Suprapubic skin (tissue), 4 donors: ENCODE results near the gene DENND2A. TPM values are rescaled to one million over a fixed set of nuclear protein-coding genes. Genes with fewer than 3 reads are reported as not detected.

Experiments used
- DNase-seq, 2 donors: peaks; one replicate each; pipeline ENCODE4 v3.0.0-alpha.2; 2019; ENCODE audit warnings: low spot score in 2 of 2
- H3K27ac ChIP-seq: fragments of 200-600 bp; sonication (generic); one replicate; pipeline ENCODE4 v1.5.1; 2019
- H3K27me3 ChIP-seq: fragments of 200-600 bp; sonication (generic); one replicate; pipeline ENCODE4 v1.5.1; 2019
- H3K36me3 ChIP-seq: fragments of 200-600 bp; sonication (generic); one replicate; pipeline ENCODE4 v1.5.1; 2019
- H3K4me1 ChIP-seq: fragments of 200-600 bp; sonication (generic); one replicate; pipeline ENCODE4 v1.5.1; 2019
- H3K4me3 ChIP-seq: fragments of 200-600 bp; sonication (generic); one replicate; pipeline ENCODE4 v1.5.1; 2019; ENCODE audit warnings: mild to moderate bottlenecking
- H3K9me3 ChIP-seq: fragments of 200-600 bp; sonication (generic); one replicate; pipeline ENCODE4 v1.5.1; 2019
- EP300 ChIP-seq: sonication (generic); formaldehyde crosslinking; IDR thresholded peaks from one replicate; pipeline ENCODE4 v1.6.1; 2017; ENCODE audit warnings: antibody characterized with exemption
- POLR2A ChIP-seq, 2 donors: fragments of 450-650 bp; IDR thresholded peaks; one replicate each; pipeline ENCODE4 v1.6.1; 2017; ENCODE audit warnings: antibody characterized with exemption in 2 of 2, mild to moderate bottlenecking in 2 of 2, moderate library complexity in 2 of 2
- POLR2AphosphoS5 ChIP-seq, 3 donors: sonication (generic); formaldehyde crosslinking; IDR thresholded peaks; one replicate each; pipeline ENCODE4 v1.6.1; 2017; ENCODE audit warnings: antibody characterized with exemption in 3 of 3
- WGBS: methylation state at CpG from one replicate; pipeline ENCODE4 v1.1.5; 2018; 5-methylcytosine and 5-hydroxymethylcytosine counted together
- total RNA-seq, 4 donors: library from RNA; depleted of rRNA; stranded (reverse); fragments of >200 nt; gene quantifications; one replicate each; pipeline ENCODE4 v1.1.0, GENCODE V29; 2016
- TF ChIP-seq, protein P1 (sequence below), 2 donors: fragments of 200-600 bp in 1 of 2; fragments of 450-650 bp in 1 of 2; sonication (generic) in 1 of 2; IDR thresholded peaks; one replicate each; pipeline ENCODE4 v1.5.1; 2016 to 2019; ENCODE audit warnings: antibody characterized with exemption in 2 of 2, mild to moderate bottlenecking in 1 of 2, moderate library complexity in 1 of 2

Gene DENND2A
- total RNA-seq, 4 donors from 2014 or later: 0.99 to 5.1 (median 2.2) TPM

DNA sequence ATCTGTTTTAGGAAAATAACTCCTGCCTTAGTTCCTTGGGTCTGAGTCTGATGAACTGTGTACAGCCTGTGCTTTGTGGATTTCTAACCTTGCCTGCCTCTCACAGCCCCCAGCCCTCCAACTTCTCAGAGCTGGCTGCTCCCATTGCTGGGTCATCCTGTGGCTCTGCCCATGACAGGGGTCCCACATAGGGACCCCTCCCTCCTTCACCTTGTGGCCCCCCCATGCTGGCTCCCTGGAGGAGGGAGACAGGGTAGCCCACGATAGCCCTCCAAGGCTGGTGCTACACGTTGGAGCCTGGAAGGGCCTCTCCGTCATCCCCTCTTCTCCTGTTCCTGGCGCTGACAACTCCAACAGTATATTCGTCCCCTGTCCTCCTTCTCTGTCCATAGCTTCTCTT lies 2.8 kb upstream of the DENND2A start:
- 89% methylated on average over 5 of the region's 5 CpGs for WGBS
- Histone ChIP-seq H3K4me3 (no peak overlapping the region), H3K4me1 (peaks cover 24% of the 10 kb centered on the region), H3K9me3 (no peaks in the 10 kb centered on the region), H3K36me3 (no peaks in the 10 kb centered on the region), H3K27ac (no peak overlapping the region), H3K27me3 (peaks cover 29% of the 10 kb centered on the region)
- peak; percentile 40 to 76 for DNase-seq
- no peak for TF ChIP-seq EP300
- TF ChIP-seq POLR2A (IDR thresholded peaks at IDR 0.05): no peak
- TF ChIP-seq, protein P1, sequence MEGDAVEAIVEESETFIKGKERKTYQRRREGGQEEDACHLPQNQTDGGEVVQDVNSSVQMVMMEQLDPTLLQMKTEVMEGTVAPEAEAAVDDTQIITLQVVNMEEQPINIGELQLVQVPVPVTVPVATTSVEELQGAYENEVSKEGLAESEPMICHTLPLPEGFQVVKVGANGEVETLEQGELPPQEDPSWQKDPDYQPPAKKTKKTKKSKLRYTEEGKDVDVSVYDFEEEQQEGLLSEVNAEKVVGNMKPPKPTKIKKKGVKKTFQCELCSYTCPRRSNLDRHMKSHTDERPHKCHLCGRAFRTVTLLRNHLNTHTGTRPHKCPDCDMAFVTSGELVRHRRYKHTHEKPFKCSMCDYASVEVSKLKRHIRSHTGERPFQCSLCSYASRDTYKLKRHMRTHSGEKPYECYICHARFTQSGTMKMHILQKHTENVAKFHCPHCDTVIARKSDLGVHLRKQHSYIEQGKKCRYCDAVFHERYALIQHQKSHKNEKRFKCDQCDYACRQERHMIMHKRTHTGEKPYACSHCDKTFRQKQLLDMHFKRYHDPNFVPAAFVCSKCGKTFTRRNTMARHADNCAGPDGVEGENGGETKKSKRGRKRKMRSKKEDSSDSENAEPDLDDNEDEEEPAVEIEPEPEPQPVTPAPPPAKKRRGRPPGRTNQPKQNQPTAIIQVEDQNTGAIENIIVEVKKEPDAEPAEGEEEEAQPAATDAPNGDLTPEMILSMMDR (IDR thresholded peaks at IDR 0.05): no peak
- TF ChIP-seq POLR2AphosphoS5 (IDR thresholded peaks at IDR 0.05): no peak

DNA sequence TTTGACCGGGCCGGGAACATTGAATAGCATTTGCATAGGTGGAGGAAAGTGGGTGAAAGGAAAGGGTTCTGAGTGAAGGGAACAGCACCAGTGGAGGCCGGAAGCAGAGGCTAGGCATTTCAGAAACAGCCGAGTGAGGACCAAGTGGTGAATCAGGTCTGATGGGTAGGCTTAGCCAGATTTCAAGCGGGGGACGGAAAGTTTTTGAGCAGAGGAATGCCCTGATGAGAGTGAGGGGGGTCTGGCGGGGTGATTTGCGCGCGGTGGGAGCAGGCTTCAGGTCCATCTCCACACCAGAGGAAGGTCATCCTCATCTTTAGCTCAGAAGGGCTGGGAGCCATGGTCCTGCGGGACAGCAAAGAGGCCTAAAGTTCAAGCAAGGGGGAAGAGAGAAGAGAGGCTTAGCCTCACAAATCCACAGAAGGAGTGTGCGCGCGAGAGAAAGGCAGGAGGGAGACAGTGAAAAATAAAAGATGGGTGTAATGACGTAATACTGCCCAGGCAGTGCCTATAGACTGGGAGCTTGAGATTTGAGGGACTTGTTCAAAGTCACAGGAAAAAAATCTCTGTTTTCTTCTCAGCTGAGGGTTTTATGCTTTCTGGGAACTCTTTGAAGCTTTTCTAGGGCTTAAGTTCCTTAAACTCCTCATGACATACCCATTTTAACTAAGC lies 1.0 kb upstream of the DENND2A start:
- peak; percentile 11 to 61 for DNase-seq
- no peaks in the 10 kb centered on the region for H3K36me3 ChIP-seq
- no peak overlapping the region for H3K4me3 ChIP-seq
- 73% methylated on average over 15 of the region's 15 CpGs for WGBS
- peak overlapping the region; percentile 85 for H3K27ac ChIP-seq
- H3K9me3 ChIP-seq: no peaks in the 10 kb centered on the region
- peaks cover 34% of the 10 kb centered on the region for H3K27me3 ChIP-seq
- no peak for TF ChIP-seq POLR2AphosphoS5 (IDR thresholded peaks at IDR 0.05)
- peaks cover 32% of the 10 kb centered on the region for H3K4me1 ChIP-seq

DNA sequence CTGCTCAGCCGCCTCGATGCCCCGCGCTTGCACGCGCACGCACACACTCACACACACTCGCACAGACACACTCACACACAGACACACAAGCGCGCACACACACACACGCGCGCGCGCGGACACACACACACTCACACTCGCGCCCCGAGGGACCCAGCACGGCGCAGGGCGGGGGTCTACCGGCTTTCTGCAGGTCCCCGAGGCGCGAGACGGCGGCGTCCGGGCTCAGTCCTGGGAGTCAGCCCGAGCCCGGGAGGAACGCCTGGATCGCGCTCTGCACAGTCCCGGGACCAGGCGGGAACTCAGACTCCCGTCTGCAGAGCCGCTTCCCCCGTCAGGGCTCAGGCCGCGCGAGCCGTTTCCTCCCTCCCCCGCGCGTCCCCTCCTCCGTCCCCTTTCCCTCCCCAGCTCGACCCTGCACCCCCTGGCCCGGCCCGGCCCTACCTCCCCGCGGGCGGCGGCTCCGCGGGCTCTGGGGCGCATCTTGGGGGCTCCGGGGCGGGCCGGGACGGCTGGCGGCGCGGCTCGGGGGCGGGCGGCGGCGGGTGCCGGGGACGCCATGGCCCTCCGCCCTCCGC lies 464 bp downstream of the DENND2A start:
- H3K4me3 ChIP-seq: peak overlapping the region; percentile 69
- H3K27me3 ChIP-seq: peaks cover 34% of the 10 kb centered on the region
- no peaks in the 10 kb centered on the region for H3K9me3 ChIP-seq
- whole genome bisulfite sequencing: 0% methylated on average over 3 of the region's 74 CpGs
- peak; percentile 81 to 82 for DNase-seq
- TF ChIP-seq POLR2A (IDR thresholded peaks at IDR 0.05) (no peak), POLR2AphosphoS5 (IDR thresholded peaks at IDR 0.05) (no peak), EP300 (no peak)
- TF ChIP-seq, protein P1 (IDR thresholded peaks at IDR 0.05): no peak
- peaks cover 34% of the 10 kb centered on the region for H3K4me1 ChIP-seq
- H3K36me3 ChIP-seq: no peaks in the 10 kb centered on the region
- peak overlapping the region; percentile 85 for H3K27ac ChIP-seq

DNA sequence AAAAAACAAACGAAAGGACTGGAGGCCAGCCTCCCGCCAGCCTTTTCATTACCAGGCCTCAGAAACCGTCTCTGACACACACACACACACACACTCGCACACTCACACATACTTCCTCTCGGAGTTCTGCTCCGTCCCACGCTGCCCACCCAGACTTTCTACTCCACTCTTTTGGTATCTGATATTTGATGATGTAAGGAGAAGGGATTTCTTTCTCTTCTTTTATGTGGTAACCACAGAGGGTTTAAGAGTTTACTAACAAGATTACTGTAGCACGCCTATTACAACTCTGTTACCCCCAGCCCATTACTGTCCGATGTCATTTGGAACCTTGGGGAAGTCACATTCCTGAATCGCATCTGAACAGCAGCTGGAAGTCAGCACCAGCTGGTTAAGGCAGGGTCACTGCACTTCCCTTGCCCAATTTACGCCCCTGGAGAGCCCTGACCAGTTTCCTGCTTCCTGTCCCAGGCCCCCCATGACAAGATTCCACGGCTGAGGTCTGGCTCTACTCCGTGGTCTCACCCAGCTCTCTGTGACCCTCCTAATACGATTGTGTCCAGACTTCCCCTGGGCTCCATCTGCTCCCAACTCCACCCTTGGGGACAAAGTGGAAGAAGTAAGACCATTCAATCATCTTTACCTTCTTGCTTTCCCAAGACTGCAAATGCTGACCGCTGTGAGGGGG lies 1.1 kb downstream of the DENND2A start:
- Histone ChIP-seq H3K4me3 (peak overlapping the region; percentile 69), H3K36me3 (no peaks in the 10 kb centered on the region), H3K27me3 (peaks cover 34% of the 10 kb centered on the region), H3K9me3 (no peaks in the 10 kb centered on the region), H3K27ac (peak overlapping the region; percentile 85), H3K4me1 (peaks cover 34% of the 10 kb centered on the region)
- peak in 1 of 2 donors; percentile 75 for DNase-seq
- 35% methylated on average over 12 of the region's 15 CpGs for WGBS
- TF ChIP-seq, protein P1 (IDR thresholded peaks at IDR 0.05): no peak
- TF ChIP-seq POLR2AphosphoS5 (IDR thresholded peaks at IDR 0.05) (peak in 1 of 3 donors; percentile 29), POLR2A (IDR thresholded peaks at IDR 0.05) (no peak)

DNA sequence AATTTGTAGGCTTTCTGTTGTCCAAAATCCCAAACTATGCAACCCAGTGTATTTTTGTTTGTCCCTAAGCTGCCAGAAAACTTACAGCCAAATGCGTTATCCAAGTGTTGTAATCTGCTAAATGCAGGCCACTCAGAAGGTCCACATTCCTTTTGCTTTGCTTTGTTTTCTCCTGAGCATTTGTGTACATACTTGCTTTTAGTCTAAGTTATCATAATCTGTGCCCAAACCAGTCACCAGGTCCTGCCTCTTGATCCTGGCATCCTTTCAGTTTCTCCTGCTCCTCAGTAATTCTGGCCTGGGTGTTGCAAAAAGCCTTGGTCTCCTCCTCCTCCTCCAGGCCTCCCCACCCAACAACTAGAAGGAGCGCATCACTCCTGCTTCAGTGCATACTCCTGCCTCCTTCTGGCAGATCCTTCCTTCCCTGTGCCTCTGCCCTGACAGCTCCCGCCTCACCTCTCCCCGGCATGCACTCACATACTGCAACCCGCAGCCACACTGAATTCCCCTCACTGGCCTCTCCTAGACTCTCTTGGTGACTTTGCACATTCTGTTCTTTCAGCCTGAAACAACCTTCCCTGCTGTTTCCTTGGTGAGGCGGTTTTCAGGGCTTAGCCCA lies 2.3 kb downstream of the DENND2A start:
- Histone ChIP-seq H3K9me3 (no peaks in the 10 kb centered on the region), H3K36me3 (no peaks in the 10 kb centered on the region), H3K4me3 (no peak overlapping the region), H3K4me1 (peaks cover 34% of the 10 kb centered on the region), H3K27me3 (peaks cover 34% of the 10 kb centered on the region), H3K27ac (peak overlapping the region; percentile 85)
- peak; percentile 78 to 84 for DNase-seq
- 61% methylated on average over 6 of the region's 6 CpGs for WGBS
- peak in 1 of 3 donors; percentile 23 for TF ChIP-seq POLR2AphosphoS5 (IDR thresholded peaks at IDR 0.05)
- TF ChIP-seq EP300: no peak
- no peak for TF ChIP-seq POLR2A (IDR thresholded peaks at IDR 0.05)
- TF ChIP-seq, protein P1 (IDR thresholded peaks at IDR 0.05): no peak
